NB4 (cell line): ENCODE data around the gene CDHR4.
"Not testable (repeated sequence)": the region's sequence is repeated elsewhere in the genome, so short reads cannot be mapped to it uniquely, and the experiment has no call there.

Experiments used
- DNase-seq: peaks from one replicate; pipeline ENCODE4 v3.0.0; 2010; ENCODE audit warnings: low read depth
- H3K4me3 ChIP-seq: one replicate; pipeline ENCODE4 v1.5.1; 2011; ENCODE audit warnings: mild to moderate bottlenecking, low read depth, low read length, moderate library complexity
- MYC ChIP-seq: IDR thresholded peaks from 2 replicates; pipeline ENCODE4 v1.6.1; 2011; ENCODE audit warnings: low read depth, low read length
- POLR2A ChIP-seq: IDR thresholded peaks from 2 replicates; pipeline ENCODE4 v1.6.1; 2011; ENCODE audit warnings: mild to moderate bottlenecking; ENCODE audit not compliant: insufficient read length; ENCODE audit errors: extremely low read depth
- TF ChIP-seq, protein P1 (sequence below): IDR thresholded peaks from 2 replicates; pipeline ENCODE4 v1.6.1; 2011; ENCODE audit warnings: low read depth, low read length
- TF ChIP-seq, protein P2 (sequence below): IDR thresholded peaks from one replicate; pipeline ENCODE4 v1.5.1; 2012; ENCODE audit warnings: low read depth, low read length

CDHR4 gene

DNA sequence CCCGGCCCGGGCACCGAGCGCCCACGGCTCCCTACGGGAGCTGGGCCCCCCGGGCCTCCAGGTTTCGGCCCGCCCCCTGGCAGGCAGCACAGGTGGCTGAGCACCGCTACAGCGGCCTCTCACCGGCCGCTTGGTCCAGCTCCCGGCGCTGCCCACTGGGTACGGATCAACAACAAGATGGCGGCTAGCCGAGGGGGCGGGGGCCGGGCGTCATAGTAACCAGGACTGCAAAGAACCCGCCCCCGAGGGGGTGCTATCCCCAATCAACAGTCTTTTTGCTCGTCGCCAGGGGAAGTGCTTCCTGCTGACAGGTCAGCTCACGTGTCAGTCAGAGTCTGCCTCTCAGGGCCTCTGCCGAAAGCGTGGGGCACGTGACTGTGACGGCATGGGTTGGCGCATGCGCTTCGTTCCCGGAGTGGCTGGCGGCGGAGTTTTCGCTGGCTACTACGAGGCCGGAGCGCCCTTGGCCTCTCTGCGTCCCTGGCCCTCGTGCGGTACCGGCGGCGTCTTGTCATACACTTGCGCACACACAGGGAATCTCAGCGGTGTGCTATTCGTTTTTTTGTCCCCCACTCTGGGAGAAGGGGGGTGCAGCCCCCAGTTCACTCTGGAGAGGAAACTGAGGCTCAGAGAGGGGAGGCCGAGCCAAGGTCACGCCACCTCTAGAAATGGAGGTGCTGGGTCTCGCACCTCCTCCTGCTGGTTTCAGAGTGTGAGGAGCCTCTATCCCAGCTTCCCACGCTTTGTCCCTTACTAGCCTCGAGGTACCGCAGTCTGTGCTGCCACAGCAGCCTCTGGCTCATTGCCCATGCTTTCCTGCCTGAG is 13.1 kb downstream of the CDHR4 start, which contains the start of gene IP6K1:
IP6K1 (minus strand) TSS at position 186 of the 825 bp plus-strand sequence. CDS start 38,502 bp downstream, outside the sequence.
- peak within 1 kb of the TSS; percentile 94 for H3K4me3 ChIP-seq
- peak; percentile 100 for DNase-seq
- TF ChIP-seq MYC (peak; percentile 95), POLR2A (peak; percentile 92)
- TF ChIP-seq, protein P1, sequence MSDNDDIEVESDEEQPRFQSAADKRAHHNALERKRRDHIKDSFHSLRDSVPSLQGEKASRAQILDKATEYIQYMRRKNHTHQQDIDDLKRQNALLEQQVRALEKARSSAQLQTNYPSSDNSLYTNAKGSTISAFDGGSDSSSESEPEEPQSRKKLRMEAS, result peak; percentile 100
- TF ChIP-seq, protein P2, sequence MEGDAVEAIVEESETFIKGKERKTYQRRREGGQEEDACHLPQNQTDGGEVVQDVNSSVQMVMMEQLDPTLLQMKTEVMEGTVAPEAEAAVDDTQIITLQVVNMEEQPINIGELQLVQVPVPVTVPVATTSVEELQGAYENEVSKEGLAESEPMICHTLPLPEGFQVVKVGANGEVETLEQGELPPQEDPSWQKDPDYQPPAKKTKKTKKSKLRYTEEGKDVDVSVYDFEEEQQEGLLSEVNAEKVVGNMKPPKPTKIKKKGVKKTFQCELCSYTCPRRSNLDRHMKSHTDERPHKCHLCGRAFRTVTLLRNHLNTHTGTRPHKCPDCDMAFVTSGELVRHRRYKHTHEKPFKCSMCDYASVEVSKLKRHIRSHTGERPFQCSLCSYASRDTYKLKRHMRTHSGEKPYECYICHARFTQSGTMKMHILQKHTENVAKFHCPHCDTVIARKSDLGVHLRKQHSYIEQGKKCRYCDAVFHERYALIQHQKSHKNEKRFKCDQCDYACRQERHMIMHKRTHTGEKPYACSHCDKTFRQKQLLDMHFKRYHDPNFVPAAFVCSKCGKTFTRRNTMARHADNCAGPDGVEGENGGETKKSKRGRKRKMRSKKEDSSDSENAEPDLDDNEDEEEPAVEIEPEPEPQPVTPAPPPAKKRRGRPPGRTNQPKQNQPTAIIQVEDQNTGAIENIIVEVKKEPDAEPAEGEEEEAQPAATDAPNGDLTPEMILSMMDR, result no peak

DNA sequence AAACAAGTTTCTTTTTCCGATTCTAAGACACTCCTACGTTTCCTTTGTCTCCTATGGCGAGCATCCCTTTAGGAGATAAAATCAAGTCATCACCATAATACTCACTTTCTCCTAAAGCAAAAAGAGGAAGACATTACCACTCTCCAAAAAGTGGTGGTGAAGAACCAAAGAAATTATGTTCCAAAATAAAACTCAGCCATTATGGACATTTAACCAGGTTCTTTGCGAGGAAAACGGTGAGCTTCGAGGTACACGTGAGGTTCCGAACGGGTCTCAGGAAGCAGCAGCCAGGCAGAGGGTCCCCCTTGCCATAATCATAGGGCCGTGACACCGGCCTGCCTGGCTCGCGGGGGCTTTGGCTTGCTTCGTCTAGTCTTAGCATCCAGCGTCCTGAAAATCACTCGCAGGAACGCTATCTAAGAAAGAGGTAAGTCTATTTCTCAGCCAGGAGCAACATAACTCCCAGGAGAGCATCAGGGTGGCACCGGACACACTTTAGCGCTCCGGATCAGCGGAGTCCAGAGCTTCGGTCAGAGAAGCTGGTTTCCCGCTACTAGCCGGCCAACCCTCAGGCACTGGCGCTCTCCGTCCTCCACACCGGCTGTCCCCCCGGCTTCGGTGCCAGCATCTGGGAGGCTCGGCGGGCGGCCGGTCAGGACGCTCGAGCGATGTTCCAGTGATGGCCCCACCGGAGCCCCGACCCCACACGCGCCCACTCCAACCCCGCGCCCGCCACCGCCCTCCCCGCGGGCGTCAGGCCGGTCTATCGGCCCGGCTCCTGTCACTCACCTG is 13.9 kb downstream of the CDHR4 start:
- peak; percentile 52 for DNase-seq
- H3K4me3 ChIP-seq, result peak overlapping the region; percentile 94
- TF ChIP-seq, protein P1, result no peak
- TF ChIP-seq POLR2A, result no peak
- no peak for TF ChIP-seq MYC
- TF ChIP-seq, protein P2, result no peak

DNA sequence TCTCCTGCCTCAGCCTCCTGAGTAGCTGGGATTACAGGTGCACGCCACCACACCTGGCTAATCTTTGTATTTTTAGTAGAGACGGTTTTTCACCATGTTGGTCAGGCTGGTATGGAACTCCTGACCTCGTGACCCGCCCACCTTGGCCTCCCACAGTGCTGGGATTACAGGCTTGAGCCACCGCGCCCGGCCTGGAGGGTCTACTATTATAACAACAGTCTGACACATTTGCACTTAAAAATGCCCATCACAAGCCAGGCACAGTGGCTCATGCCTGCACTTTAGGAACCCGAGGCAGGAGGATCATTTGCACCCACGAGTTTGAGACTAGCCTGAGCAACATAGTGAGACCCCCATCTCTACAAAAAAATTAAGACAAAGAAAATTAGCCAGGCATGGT is 17.4 kb downstream of the CDHR4 start:
- H3K4me3 ChIP-seq, result not testable (repeated sequence)

DNA sequence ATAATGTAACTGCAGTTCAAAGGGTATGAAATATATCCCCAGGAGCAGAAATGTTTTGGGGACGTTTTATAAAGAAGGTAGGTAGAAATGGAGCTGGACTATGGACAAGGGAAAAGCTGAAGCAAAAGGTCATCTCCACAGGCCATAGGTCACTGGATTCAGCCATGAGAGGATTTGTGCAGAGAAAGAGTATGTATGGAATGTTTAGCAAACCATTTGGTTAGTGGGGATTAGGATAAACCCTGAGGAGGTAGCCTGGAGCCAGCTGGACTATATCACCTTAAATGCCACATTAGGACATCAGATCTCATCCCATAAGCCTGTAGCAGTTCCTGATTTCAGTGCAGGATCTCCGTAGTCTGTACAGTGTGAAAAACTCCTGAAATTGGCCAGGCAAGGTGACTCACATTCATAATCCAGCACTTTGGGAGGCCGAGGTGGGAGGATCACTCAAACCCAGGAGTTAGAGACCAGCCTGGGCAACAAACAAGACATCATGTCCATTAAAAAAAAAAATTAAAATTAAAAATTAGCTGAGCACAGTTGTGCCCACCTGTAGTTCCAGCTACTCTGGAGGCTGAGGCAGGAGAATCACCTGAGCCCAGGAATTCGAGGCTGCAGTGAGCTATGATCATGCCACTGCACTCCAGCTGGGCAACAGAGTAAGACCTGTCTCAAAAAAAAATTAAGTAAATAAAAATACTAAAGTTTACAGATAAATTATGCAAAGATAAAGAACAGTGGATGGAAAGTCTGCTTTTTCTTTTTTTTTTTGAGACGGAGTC is 18.1 kb downstream of the CDHR4 start:
- TF ChIP-seq POLR2A (no peak), MYC (no peak)
- TF ChIP-seq, protein P2, result no peak
- TF ChIP-seq, protein P1, result no peak
- no peak for DNase-seq
- no peak overlapping the region for H3K4me3 ChIP-seq

More for the DNA sequence above, 17.4 kb downstream of the CDHR4 start:
- DNase-seq, result not testable (repeated sequence)

DNA sequence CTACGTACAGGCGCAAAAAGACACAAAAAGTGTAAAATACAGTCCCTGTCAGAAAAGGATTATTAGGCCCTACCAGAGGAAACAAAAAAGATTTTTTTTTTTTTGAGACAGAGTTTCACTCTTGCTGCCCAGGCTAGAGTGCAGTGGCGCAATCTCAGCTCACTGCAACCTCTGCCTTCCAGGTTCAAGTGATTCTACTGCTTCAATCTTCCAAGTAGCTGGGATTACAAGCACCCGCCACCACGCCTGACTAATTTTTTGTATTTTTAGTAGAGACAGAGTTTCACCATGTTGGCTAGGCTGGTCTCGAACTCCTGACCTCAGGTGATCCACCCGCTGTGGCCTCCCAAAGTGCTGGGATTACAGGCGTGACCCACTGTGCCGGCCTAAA is 18.7 kb downstream of the CDHR4 start:
- DNase-seq, H3K4me3 ChIP-seq: not testable (repeated sequence)

DNA sequence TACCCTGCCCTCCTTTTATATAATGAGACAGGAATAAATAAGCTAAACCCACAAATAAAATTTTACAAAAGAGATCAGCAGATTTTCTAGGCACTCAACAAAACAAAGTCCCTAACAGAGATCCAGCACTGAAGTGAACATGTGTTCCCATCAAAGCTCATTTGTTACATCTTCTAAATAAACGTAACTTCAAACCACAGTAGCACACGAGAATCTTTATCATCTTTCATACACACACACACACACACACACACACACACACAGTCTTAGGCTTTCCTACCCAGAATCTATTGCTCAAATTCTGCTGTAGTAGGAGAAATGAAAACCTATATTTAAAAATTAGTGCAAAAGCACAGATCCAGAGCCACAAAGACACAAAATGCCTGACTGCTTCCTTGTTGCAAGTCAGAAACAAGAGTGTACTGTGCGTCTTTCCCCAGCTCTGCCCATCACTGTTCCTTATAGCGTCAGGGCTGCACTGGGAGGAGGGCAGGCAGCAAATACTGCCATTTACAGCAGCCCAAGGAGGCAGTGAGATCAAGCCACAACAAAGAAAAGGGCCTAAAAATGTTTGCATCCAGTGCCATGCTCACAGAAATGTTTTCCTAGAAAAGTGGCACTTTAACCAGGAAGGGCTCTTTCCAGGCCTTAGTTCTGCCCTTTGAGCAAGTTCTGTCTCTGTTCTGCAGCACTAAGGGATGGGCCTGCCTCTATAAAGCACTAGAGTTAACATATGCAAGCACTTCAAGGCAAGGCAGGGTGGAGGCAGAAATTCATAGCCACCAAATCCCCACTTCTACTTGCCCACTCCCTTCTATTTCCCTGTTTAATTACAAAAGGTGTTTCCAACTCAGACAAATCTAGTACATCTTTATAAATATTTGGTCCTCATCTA is 19.3 kb downstream of the CDHR4 start:
- DNase-seq, result no peak
- no peak overlapping the region for H3K4me3 ChIP-seq
- TF ChIP-seq, protein P2, result no peak
- TF ChIP-seq MYC (no peak), POLR2A (no peak)
- TF ChIP-seq, protein P1, result no peak
